ENCODE data around the gene RBX1.

RBX1 gene

DNA sequence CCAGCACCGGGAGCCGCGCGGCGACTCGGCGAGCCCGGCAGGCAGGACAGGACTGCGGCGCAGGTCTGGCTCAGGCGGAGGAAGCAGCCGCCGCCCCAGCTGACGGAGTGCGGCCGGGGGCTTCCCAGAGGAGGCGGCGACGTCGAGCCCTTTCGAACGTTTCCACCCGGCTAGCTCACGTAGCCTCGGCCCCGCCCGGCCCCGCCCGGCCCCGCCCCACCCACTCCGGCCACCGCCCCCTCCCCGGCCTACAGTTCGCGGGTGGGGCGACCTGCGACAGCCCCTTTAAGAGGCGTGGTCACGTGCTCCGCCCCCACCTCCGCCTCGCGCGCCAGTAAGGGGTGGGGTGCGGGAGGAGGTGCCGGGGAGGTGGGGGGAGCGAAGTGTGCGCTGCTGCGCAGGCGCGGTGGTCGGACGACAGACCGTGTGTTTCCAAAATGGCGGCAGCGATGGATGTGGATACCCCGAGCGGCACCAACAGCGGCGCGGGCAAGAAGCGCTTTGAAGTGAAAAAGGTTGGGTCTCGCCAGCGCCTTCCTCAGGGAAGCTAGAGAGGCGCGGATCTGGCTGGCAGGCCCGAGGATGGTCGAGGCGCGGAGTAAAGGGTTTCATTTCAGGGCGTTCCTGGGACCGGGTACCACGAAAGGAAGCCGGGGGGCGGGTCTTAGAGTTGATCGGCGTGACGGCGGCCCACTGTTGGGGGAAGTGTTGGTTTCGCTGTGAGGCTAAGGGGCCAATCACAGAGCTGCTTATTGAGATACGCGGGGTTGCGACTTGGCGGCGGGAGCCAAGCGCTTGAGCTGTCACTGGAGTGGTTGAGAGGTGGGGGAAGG, at the start of gene RBX1:
TSS of gene RBX1 (plus strand) at position 417 of the 833 bp plus-strand sequence. CDS start at position 438, 21 bp downstream.
- H3K9me2 ChIP-seq (replicated peaks; ENCODE audit: low read depth, low read length): no peaks in the 10 kb centered on the region
- no peak for TF ChIP-seq EZH2phosphoT487 (IDR thresholded peaks at IDR 0.05; ENCODE audit: borderline replicate concordance)
- TF ChIP-seq, protein P1, sequence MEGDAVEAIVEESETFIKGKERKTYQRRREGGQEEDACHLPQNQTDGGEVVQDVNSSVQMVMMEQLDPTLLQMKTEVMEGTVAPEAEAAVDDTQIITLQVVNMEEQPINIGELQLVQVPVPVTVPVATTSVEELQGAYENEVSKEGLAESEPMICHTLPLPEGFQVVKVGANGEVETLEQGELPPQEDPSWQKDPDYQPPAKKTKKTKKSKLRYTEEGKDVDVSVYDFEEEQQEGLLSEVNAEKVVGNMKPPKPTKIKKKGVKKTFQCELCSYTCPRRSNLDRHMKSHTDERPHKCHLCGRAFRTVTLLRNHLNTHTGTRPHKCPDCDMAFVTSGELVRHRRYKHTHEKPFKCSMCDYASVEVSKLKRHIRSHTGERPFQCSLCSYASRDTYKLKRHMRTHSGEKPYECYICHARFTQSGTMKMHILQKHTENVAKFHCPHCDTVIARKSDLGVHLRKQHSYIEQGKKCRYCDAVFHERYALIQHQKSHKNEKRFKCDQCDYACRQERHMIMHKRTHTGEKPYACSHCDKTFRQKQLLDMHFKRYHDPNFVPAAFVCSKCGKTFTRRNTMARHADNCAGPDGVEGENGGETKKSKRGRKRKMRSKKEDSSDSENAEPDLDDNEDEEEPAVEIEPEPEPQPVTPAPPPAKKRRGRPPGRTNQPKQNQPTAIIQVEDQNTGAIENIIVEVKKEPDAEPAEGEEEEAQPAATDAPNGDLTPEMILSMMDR (conservative IDR thresholded peaks at IDR 0.05; ENCODE audit: low read length): no peak
- peak within 1 kb of the TSS; percentile 91 for H2AFZ ChIP-seq (ENCODE audit: low read length)
- no peaks in the 10 kb centered on the region for H3K36me3 ChIP-seq (ENCODE audit: insufficient read depth, low read length)
- H3K79me2 ChIP-seq (ENCODE audit: insufficient read depth, low read length): peaks cover 44% of the 10 kb centered on the region
- peaks cover 32% of the 10 kb centered on the region for H4K20me1 ChIP-seq (ENCODE audit: insufficient read depth, low read length, poor library complexity, severe bottlenecking)
- peak within 1 kb of the TSS; percentile 86 for H3K4me2 ChIP-seq (ENCODE audit: low read depth, low read length, poor library complexity, severe bottlenecking)
- peak within 1 kb of the TSS; percentile 91 for H3K9ac ChIP-seq (ENCODE audit: low read depth, low read length, poor library complexity, severe bottlenecking)
- H3K4me1 ChIP-seq (ENCODE audit: insufficient read depth, low read length, poor library complexity, severe bottlenecking): peaks cover 19% of the 10 kb centered on the region
- peak within 1 kb of the TSS; percentile 96 for H3K4me3 ChIP-seq (ENCODE audit: low read length, poor library complexity, severe bottlenecking)
- H3K27me3 ChIP-seq (ENCODE audit: insufficient read depth, low read length, poor library complexity, severe bottlenecking): no peaks in the 10 kb centered on the region
- H3K9me3 ChIP-seq (ENCODE audit: insufficient read depth, low read depth, low read length): no peaks in the 10 kb centered on the region
- H3F3A ChIP-seq (ENCODE audit: low read depth): no peaks in the 10 kb centered on the region

DNA sequence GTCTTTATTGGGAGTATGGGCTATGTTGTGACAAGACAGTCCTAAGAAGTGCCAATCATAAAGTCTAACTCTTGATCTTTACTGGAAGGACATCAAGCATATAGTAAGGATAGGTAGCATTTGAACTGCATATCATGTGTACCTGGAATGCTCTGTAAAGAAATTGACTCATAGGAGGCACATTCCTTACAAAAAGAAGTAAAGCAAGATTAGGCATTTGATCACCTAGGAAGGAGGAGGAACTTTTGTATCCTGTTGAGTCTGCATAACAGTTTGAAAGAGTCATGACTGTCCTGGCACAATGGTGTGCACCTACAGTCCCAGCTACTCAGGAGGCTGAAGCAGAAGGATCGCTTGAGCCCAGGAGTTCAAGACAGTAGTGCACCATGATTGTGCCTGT, 47.1 kb upstream of the RBX1 start:
- no peak for TF ChIP-seq EZH2phosphoT487 (IDR thresholded peaks at IDR 0.05; ENCODE audit: borderline replicate concordance)
- no peak overlapping the region for H3K4me2 ChIP-seq (ENCODE audit: low read depth, low read length, poor library complexity, severe bottlenecking)
- H3K4me1 ChIP-seq (ENCODE audit: insufficient read depth, low read length, poor library complexity, severe bottlenecking): no peaks in the 10 kb centered on the region
- H3K9ac ChIP-seq (ENCODE audit: low read depth, low read length, poor library complexity, severe bottlenecking): no peak overlapping the region
- no peaks in the 10 kb centered on the region for H3F3A ChIP-seq (ENCODE audit: low read depth)
- H3K4me3 ChIP-seq (ENCODE audit: low read length, poor library complexity, severe bottlenecking): no peak overlapping the region
- peaks cover under 1% of the 10 kb centered on the region; the same call in 1 of the 2 replicates for H3K36me3 ChIP-seq (ENCODE audit: insufficient read depth, low read length)
- H3K9me3 ChIP-seq (ENCODE audit: insufficient read depth, low read depth, low read length): no peaks in the 10 kb centered on the region
- H3K79me2 ChIP-seq (ENCODE audit: insufficient read depth, low read length): no peaks in the 10 kb centered on the region
- H2AFZ ChIP-seq (ENCODE audit: low read length): no peak overlapping the region
- H3K9me2 ChIP-seq (replicated peaks; ENCODE audit: low read depth, low read length): no peaks in the 10 kb centered on the region
- H4K20me1 ChIP-seq (ENCODE audit: insufficient read depth, low read length, poor library complexity, severe bottlenecking): no peaks in the 10 kb centered on the region
- H3K27me3 ChIP-seq (ENCODE audit: insufficient read depth, low read length, poor library complexity, severe bottlenecking): no peaks in the 10 kb centered on the region

DNA sequence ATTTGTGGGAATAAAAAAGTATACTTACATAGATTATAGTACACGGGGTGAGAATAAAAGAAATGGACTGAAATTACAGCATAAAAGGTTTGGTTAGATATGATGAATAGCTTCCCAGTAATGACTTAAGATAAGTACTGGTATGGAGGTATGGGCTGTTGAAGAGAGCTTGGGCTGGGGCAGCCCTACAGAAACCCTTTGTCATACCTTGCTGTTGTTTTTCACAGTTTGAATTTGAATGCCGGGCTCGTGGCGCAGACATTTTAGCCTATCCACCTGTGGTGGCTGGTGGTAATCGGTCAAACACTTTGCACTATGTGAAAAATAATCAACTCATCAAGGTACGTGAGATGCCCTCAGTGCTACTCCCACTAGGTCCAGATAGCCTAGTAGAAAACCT, 42.3 kb upstream of the RBX1 start:
- no peak for TF ChIP-seq EZH2phosphoT487 (IDR thresholded peaks at IDR 0.05; ENCODE audit: borderline replicate concordance)
- TF ChIP-seq, protein P1 (conservative IDR thresholded peaks at IDR 0.05; ENCODE audit: low read length): no peak
- Histone ChIP-seq H3K79me2 (ENCODE audit: insufficient read depth, low read length) (no peaks in the 10 kb centered on the region), H4K20me1 (ENCODE audit: insufficient read depth, low read length, poor library complexity, severe bottlenecking) (no peaks in the 10 kb centered on the region), H2AFZ (ENCODE audit: low read length) (no peak overlapping the region), H3K9ac (ENCODE audit: low read depth, low read length, poor library complexity, severe bottlenecking) (no peak overlapping the region), H3K9me2 (replicated peaks; ENCODE audit: low read depth, low read length) (no peaks in the 10 kb centered on the region), H3K4me3 (ENCODE audit: low read length, poor library complexity, severe bottlenecking) (no peak overlapping the region), H3K4me2 (ENCODE audit: low read depth, low read length, poor library complexity, severe bottlenecking) (no peak overlapping the region), H3K4me1 (ENCODE audit: insufficient read depth, low read length, poor library complexity, severe bottlenecking) (no peaks in the 10 kb centered on the region), H3F3A (ENCODE audit: low read depth) (no peaks in the 10 kb centered on the region), H3K36me3 (ENCODE audit: insufficient read depth, low read length) (peaks cover 3% of the 10 kb centered on the region; the same call in 1 of the 2 replicates), H3K27me3 (ENCODE audit: insufficient read depth, low read length, poor library complexity, severe bottlenecking) (no peaks in the 10 kb centered on the region), H3K9me3 (ENCODE audit: insufficient read depth, low read depth, low read length) (no peaks in the 10 kb centered on the region)
